ENCODE measurements around the gene HBS1L. TPM values are rescaled to one million over a fixed set of nuclear protein-coding genes. Genes with fewer than 3 reads are reported as not detected.

The HBS1L gene
- polyA plus RNA-seq, 4 donors: 64.1 to 80.5 (median 72.8) TPM

DNA sequence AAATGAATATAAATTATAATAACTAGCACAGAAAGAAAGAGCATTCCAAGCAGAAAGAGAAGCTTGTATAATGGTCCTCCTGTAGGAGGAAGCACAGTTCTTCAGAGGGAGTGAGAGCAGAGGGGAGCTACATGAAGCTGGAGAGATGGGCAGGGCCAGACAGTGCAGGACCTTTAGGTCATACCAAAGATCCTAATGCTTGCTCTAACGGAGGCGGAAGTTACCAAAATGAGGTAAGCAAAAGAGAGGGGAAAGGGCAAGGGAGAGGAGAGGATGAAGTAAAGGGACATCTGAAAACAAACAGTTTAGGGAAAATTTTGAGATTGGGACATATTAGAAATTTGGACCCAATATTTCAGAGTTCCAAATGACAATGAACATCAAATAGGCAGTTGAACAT is 50.2 kb downstream of the HBS1L start:
- DNase-seq (ENCODE audit: low read depth in 4 of 4, low spot score in 3 of 4): no peak

DNA sequence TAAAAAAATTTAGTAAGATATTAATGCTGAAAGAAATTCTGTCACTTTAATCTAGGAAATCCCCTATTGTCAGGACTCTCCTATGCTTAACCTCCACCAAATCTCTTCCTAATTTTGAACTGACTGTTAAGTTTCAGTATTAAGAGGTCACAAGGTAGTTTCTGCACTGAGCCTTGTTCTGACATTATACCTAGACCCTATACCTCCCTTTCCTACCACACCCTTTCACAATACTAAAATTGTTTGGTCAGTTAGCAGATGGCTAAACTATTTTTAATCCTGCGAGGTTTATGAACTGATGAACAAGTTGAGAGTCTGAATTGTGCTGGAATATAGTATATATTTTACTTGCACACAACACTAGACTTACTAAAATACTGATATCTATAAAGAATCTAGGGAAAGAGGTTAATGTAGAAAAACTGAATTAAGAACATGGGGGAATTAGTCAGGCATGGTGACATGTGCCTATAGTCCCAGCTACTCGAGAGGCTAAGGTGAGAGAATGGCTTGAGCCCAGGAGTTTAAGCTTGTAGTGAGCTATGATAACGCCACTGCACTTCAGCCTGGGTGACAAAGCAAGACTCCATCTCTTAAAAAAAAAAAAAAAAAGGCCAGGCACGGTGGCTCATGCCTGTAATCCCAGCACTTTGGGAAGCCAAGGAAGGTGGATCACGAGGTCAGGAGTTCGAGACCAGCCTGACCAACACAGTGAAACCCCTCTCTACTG is 51.5 kb downstream of the HBS1L start:
- DNase-seq (ENCODE audit: low read depth in 4 of 4, low spot score in 3 of 4): no peak

DNA sequence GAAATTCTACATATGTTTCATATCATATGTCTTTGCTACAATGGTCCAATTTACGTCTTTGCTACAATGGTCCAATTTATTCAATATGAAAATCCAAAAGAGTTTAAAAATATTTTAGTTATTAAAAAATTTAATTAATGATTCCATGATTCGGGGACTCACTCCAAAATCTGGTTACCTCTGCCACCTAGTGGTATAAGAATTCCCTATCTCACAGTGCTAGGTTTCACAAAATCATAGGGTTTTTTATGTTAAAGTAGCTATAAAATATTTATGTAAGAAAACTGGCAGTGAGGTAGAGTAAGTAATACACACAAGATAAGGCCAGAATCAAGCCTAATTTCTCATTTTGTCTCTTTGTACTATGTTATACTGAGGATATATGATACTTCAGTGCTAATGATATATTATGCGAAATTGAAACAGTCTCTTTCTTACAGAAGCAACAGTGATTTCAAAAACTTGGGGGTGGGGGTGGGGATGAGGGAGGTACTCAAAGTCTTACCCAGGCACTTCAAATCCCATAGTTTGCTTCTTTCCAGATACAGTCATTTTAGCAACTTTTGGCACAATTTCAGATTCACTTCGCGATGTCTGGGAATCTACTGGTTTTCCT is 52.3 kb downstream of the HBS1L start:
- no peak for DNase-seq (ENCODE audit: low read depth in 4 of 4, low spot score in 3 of 4)

DNA sequence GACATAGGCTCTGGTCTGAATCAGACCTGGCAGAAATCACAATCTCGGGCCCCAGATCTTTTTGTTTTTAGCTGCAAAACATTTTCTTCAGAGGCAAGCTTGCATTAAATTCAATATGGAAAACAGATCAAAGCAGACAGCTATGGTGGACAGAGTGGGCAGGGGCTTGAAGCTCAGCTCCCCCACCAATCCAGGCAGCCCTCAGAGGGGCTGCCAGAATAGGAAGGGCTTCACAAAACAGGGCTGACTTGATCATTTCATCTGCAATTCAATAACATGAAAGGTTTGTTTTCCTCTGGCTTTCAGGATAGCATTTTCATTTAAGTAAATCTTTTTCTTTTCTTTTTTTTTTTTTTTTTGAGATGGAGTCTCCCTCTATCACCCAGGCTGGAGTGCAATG is 55.5 kb downstream of the HBS1L start:
- DNase-seq (ENCODE audit: low read depth in 4 of 4, low spot score in 3 of 4): no peak

DNA sequence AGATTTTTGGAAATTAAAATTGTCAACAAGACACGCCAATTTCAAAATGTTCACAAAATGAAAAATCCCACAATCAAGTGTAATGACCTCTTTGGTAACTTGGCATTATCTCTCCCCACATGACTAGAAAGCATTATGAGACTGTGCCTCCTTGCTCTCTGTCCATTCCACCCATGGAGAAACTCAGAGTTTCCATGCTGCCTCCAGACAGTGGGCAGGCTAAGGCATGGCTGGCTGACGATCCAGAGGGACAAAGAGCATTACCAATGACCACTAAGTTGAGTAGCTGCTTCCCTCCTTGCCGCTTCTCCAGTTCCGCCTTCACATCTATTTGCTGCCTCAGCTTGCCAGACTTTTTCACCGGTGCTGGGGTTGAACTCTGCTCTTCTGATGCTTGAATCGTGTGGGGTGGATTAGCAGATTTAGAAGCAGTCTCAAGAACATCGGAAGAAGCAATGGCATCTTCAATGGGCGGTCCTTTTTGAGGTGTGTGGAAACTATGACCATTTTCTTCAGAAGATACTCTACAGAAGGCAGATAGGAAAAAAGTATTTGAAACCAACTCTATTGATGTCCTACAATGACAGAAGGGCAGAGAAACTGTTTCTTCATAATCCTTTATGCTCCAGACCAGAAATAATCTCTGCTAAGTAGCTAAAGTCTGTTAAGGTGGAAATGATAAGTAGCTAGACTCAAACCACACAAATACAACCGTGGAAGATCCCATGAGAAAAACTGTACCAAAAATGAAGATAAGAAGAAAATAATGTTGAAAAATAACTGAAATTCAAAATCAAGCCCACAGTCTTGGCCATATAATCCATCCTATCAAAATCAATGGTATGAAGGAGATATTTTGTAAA is 57.3 kb downstream of the HBS1L start:
- no peak for DNase-seq (ENCODE audit: low read depth in 4 of 4, low spot score in 3 of 4)

DNA sequence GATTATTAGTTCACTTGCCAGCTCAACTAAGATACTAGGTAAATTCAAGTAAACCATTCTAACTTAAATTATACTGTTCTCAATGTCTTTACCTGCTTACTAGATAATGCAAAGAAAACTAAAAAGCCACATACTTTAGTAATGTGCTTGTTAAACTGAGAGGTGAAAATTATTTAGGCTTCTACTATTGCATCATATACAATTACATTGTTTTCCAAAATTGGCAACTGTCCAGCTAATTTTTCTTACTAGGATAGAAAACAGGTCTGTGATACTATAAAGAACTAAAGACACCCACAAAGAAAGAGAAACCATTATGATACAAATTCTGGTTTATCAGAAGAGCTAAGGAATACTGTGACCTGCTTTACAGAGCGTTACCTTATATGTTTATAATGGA is 59.1 kb downstream of the HBS1L start:
- no peak for DNase-seq (ENCODE audit: low read depth in 4 of 4, low spot score in 3 of 4)

DNA sequence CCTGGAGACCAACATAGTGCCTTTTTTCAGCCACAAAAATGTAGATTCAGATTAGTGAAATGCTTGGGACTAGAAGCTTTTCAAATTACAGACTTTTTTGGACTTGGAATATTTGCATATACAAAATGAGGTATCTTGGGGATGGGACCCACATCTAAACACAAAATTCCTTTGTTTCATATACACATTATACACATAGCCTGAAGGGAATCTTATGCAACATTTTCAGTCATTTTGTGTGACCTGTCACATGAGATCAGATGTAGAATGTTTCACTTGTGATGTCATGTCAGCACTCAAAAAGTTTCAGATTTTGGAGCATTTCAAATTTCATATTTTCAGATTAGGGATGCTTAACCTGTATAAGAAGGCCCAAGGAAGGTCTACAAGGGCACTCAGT is 60.2 kb downstream of the HBS1L start:
- DNase-seq (ENCODE audit: low read depth in 4 of 4, low spot score in 3 of 4): no peak

DNA sequence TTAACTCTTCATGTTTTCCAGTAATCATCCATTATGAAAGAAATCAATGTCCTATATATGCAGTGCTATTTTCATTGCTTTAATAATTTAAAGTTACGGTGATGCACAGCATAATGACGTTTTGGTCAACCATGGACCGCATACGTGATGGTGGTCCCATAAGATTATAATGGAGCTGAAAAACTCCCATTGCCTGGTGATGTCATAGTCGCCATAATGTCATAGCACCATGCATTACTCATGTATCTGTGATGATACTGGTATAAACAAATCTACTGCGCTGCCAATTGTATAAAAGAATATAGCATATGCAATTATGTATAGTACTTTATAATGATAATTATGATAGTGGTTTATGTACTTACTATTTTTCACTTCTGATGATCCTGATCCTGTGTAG is 62.5 kb downstream of the HBS1L start:
- no peak for DNase-seq (ENCODE audit: low read depth in 4 of 4, low spot score in 3 of 4)

DNA sequence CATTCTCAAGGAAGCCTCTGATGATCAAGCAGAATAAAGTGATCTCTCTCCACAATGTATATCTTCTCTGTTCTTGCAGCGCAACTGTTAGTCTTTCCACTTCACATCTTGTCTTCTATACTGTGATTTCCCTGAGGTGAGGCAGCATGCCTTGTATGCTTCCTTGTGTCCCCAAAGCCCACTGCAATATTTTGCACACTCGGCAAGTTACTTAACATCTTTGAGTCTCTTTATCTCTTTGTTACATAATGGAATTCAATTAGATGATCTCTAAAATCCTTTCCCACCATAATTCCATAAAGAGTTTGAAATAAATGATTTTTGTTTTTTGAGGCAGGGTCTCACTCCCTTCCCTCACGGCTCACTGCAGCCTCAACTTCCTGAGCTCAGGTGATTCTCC is 64.4 kb downstream of the HBS1L start:
- no peak for DNase-seq (ENCODE audit: low read depth in 4 of 4, low spot score in 3 of 4)

DNA sequence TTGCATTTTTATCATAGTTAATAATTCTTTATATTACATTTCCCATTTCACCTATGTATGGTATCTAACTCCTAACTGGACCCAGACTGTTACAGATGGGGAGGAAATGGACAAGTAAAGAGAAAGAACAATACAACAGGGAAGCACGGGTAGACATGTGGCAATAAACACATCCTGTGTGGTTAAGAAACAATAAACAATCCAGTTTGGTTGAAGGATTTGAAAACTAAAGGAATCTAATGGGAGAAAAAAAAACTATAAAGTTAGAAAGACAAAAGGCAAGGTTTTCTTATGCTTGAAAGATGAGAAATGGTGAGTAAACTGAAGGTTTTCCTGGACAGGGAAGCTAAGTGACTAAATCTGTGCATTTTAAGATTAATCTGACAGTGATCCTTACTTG is 69.8 kb downstream of the HBS1L start:
- no peak for DNase-seq (ENCODE audit: low read depth in 4 of 4, low spot score in 3 of 4)

DNA sequence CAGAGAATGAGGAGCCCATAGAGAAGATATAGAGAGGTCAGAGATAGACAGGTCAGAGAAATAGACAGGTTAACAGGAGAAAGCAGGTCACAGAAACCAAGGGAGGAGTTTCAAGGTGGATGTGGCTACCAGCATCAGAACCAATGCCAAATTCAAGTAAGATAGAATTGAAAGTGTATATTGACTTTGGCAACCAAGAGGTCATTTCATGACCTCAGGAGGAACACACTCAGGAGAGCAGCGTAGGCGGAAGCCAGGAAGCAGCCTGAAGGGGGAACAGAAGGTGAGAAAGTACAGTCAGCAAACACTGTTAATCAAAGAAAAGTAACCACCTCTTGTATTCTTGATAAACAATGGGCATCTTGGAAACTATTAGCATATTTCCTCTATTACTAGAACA is 70.8 kb downstream of the HBS1L start:
- no peak for DNase-seq (ENCODE audit: low read depth in 4 of 4, low spot score in 3 of 4)

DNA sequence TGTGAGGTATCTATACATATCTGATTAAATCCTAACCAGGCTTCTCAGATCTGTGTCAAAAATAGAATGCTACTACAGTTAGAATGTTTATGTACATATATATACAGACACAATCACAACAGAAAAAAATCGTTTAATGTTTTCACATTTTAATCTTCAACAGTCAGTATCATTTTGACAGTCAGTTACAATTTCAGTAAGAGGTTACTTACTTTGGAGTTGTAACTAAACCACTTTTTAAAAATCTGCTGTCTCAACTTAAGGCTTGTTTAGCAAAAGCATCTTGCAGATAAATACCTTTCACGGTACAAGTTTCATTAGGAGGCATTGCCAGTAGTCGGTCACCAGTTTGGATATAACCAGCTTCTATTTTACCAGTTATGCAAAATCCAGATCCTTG is 72.5 kb downstream of the HBS1L start:
- DNase-seq (ENCODE audit: low read depth in 4 of 4, low spot score in 3 of 4): no peak

DNA sequence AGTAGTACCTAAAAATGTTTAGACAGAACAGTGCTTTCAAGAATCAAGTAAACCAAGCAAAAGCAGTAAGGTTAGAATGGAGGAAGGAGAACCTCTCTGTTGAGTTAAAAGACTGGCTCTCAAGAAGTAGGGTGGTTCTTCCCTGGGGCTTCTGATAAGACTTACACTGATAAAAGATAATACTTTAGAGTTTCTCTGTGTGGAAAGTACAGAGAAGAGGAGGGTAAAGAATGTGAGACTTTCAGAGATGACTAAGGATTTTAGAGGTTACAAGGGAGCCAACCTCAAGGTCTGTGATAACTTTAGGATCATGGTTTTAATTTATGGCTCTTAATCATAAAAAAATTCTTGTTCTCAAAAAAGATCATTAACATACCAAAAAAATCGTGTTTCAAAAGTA is 73.8 kb downstream of the HBS1L start:
- no peak for DNase-seq (ENCODE audit: low read depth in 4 of 4, low spot score in 3 of 4)

DNA sequence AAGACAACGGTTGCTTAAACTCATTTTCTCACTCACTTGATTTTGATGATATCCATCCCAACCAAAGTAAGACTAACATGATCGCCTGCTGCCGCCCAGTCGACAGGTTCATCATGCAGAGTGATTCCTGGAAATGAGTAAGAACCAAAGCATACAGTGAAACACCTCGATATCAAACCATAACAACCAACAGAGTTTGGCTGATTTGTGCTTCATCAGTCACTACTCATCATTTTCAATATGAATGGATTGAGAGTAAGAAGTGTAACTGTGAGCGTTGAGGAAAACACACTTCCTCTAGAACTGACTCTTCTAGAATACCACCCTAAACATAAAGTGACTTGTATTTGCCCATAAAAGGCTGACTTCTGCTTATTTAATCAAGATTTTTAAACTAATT is 75.5 kb downstream of the HBS1L start:
- DNase-seq (ENCODE audit: low read depth in 4 of 4, low spot score in 3 of 4): no peak

DNA sequence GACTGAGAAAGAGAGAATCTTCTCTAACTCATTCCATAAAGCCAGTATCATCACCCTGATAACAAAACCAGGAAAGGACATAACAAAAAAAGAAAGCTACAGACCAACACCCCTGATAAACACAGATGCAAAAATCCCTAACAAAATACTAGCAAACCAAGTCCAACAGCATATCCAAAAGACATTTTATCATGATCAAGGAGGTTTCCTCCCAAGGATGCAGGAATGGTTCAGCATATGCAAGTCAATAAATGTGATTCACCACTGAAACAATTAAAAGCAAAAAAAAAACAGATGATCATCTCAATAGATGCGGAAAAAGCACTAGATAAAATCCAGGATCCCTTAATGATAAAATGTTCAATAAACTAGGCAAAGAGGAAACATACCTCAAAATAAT is 80.3 kb downstream of the HBS1L start:
- no peak for DNase-seq (ENCODE audit: low read depth in 4 of 4, low spot score in 3 of 4)

DNA sequence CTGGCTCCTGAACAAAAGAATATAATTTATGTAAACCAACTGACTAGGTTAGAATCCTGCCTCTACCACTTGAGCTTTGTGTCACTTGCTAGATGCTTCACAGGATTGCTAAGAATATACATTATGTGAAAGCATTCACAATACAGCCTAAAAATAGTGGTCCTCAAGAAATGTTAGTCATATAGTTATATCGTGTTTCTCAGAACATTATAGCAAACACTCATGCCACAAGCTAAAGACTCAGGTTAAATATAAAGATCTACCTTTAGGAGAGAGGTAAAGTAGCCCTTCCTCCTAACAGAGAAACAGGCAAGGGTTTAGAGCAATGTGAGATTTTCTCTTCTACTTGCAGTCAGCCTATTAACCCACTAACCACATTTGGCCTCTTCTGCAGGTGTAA is 86.9 kb downstream of the HBS1L start:
- no peak for DNase-seq (ENCODE audit: low read depth in 4 of 4, low spot score in 3 of 4)

DNA sequence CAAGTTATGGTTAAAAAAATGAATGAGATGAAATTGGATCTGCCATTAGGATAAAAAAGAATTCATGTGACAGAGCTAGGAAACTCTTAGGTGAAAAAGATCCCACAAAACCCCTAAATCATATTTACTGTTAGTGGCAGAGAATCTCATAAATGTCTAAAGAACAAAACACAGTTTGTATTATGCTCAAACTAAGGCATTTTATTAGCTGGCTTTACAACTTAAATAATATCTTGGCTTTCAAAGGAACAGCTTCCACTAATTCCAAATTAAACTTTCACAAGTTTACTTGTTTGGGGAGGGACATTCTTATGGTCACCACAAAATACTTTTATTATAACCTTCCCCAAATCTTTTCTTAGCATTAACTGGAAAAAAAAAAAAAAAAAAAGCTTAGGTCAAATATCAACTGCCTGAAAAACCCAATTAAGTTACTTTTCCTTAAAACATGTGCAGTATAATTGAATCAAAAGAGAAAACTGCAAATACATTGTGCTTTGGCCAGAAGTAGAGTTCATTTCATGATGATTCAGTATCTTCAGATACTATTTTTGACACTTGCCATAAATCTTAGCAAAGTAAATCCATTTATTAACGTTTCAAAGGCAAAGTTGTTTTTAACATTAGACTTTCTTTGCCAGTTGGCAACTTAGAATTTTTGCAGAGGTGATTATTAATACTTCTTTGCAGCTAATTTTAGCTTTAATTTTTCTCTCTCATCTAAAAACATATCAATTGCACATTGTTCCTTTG is 90.0 kb downstream of the HBS1L start:
- DNase-seq (ENCODE audit: low read depth in 4 of 4, low spot score in 3 of 4): no peak

DNA sequence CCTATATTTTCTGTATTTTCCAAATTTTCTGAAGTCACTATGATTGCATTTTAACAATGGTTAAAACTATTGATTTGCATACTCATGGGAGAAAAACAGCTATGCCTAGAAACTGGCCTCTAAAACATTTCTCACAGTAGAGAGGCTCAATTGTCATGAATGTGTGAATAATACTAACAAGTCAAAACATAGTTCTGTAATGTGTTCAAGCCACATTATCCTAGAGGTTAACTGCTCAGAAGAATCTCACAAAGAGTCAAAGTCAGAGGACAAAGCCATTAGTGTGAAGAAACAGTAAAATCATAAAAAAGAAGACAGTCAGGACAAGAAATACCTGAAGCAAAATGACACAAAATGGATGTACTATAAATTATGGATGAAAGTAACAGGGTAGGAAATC is 92.2 kb downstream of the HBS1L start:
- no peak for DNase-seq (ENCODE audit: low read depth in 4 of 4, low spot score in 3 of 4)

DNA sequence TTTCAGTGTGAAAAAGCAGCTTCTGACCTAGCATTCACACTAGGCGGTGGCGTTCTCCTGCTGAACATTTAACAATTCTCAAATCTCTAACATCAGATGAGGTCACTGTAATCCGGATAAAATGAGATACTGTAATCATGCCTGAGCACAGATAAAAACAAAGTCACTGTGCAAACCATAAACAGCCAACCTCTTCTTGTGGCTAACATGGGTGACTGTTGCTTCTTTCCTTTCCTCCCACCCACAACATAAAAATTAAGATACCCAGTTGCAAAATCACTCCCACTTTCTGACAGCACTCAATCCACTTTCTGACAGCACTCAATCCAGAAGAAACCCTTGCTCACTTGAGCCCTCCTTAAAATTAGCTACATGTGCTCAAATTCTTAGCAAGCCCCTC is 93.3 kb downstream of the HBS1L start:
- DNase-seq (ENCODE audit: low read depth in 4 of 4, low spot score in 3 of 4): no peak

DNA sequence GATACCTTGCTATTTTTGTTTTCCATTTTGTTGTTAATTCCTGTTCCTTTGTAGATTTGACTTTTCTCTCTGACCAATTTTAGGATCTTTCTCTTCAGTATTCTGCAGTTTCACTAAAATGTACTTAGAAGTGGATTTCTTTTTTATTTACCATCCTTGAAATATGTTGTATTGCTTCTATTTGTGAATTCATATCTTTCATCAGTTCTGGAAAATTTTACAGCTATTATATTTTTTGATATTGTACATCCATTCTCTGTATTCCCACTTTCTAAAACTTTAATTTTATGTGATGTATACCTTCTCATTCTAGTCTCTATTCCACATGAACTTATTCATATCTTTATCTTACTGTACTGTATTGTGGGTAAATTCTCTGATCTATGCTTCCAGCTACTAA is 95.0 kb downstream of the HBS1L start:
- no peak for DNase-seq (ENCODE audit: low read depth in 4 of 4, low spot score in 3 of 4)

DNA sequence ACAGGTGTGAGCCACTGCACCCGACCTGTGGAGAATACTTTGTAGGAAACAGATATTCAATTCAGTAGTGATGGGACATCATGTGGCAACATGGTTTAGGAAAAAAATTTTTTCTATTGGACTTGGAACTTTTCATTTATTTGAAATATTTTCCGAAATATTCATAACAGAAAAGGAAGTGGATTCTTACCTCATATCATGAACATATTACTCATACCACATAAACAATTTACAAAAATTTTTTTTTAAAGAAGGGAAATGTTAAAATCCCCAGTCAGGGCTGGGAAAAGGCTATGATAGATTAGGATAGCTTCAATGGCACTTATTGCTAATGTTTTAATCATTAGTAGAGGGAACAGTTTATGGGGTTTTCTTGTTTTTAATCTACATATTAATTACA is 97.9 kb downstream of the HBS1L start:
- no peak for DNase-seq (ENCODE audit: low read depth in 4 of 4, low spot score in 3 of 4)

Data from right renal pelvis (tissue), 4 donors.